GM19328 (cell line): ENCODE results near the gene TBC1D2B.
"Not testable (repeated sequence)": the region's sequence is repeated elsewhere in the genome, so short reads cannot be mapped to it uniquely, and the experiment has no call there.

Experiments used
- ATAC-seq: cut with Tn5 transposase; IDR thresholded peaks from one replicate; pipeline ENCODE4 v1.9.1; 2021; ENCODE audit warnings: mild to moderate bottlenecking, moderate library complexity; ENCODE audit not compliant: unreplicated experiment

TBC1D2B gene

DNA sequence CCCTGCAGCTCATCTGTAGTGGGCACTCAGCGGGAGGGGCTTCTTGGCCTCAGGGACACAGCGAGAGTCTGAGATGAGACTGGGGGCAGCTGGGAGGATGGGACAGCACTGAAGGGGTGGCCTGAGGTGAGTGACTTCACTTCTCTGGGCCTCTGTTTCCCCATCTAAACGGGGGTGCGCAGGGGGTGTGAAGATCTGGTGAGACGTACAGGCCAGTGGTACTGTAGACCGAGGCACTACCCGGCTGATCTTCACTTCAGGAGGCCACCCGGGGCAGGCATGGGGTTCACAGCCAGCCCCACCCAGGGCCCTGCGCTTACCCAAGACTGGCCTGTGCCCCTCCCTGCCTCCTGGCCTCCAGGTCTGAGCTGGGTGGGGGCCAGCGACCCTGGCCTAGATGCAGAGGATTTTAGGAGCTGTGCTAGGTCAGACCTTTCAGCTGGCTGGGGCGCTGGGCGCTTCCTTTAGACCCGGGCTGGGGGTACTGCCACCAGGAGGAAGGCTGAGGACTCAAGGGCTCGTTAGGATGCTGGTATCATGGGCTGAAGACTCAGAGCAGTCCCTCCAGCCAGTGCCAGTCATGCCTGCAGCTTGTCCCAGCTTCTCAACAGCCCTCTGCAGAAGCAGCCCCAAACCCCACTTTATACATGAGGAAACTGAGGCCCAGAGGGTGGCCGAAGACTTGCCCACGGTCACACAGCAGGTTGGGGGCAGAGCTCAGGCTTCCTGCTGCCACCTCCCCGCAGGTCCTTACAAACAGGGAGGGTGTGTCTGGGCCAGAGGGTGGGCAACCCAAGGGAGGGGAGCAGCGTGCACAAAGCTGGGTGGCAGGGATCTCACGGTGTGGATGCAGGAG lies 99.4 kb downstream of the TBC1D2B start:
- not testable (repeated sequence) for ATAC-seq

DNA sequence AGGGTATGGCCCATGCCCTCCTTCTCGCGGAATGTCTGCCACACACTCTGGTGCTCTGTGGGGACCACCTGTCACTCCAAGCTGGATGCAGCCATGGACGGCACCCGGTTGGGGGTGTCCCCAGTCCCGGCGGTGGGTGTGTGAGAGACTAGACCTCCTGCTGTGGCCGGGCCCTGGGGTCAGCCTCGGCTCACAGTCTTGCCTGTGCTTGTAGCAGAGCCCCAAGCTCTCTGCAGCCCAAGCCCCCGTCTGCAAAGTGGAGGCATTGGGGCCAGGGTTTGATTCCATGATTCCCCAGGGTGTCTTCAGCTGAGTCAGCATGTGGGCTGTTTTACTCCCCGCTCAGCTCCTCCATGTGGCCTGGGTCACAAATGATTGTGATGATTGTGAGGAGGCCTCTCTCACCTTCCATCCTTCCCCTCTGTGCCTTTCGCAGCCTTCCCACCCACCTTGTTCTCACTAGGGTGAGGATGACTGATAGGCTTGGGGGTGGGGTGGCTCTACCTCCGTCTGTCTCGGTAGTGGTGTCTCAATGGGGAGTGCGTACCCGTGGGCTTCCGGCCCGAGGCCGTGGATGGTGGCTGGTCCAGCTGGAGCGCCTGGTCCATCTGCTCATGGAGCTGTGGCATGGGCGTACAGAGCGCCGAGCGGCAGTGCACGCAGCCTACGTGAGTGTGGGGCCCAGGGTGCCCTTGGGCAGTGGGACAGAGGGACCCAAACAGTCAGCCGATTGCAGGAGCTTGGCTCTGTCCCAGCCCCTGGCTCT lies 100.6 kb downstream of the TBC1D2B start:
- ATAC-seq: not testable (repeated sequence)

DNA sequence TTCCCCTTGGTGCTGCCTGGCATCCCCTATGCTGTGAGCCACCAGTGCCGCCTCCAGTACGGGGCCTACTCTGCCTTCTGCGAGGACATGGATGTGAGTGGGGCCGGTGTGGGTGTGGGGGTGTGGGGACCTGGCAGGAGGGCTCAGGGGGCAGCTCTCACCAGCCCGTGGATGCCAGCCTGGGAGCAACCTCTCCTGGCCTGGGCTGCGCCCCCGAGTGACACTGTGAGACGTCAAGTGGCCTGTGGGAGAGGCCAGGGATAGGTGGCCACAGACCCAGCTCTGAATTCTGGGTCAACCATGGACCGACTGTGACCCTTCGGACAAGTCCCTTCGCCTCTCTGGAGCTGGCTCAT lies 101.4 kb downstream of the TBC1D2B start:
- ATAC-seq: not testable (repeated sequence)

DNA sequence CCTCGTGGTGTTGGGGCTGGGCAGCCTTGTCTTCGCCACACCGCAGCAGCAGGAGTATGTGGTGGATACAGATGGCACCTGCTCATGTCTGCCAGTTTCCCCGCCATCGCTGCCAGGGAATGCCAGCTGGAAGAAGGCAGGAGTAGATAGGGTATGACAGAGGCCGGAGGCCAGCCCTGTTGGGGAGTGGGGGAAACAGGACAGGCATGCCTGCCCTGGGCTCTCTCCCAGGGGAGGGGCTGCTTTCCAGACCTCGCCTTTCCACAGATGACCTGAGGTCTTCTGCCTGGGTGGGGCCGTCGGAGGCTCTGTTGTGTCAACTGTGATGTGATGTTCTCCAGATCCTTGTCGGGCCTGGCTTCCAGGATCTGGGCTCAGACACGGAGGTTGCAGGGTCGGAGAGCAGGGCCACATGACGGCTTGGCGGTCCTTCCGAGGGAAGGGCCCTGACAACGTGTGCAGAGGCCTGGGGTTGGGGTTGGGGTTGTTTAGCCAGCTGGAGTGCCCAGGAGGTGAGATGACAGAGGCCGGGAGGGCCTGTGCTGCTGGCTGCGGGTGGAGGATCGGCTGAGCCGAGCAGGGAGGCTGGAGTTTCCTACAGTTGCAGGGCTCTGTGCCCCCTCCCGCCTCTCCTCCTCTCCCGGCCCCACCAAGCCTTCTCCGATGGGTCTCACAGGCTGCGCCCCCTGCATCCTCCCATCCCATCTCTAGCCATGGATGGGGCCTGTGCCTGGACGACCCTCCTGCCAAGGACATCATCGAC lies 102.0 kb downstream of the TBC1D2B start:
- no peak for ATAC-seq

DNA sequence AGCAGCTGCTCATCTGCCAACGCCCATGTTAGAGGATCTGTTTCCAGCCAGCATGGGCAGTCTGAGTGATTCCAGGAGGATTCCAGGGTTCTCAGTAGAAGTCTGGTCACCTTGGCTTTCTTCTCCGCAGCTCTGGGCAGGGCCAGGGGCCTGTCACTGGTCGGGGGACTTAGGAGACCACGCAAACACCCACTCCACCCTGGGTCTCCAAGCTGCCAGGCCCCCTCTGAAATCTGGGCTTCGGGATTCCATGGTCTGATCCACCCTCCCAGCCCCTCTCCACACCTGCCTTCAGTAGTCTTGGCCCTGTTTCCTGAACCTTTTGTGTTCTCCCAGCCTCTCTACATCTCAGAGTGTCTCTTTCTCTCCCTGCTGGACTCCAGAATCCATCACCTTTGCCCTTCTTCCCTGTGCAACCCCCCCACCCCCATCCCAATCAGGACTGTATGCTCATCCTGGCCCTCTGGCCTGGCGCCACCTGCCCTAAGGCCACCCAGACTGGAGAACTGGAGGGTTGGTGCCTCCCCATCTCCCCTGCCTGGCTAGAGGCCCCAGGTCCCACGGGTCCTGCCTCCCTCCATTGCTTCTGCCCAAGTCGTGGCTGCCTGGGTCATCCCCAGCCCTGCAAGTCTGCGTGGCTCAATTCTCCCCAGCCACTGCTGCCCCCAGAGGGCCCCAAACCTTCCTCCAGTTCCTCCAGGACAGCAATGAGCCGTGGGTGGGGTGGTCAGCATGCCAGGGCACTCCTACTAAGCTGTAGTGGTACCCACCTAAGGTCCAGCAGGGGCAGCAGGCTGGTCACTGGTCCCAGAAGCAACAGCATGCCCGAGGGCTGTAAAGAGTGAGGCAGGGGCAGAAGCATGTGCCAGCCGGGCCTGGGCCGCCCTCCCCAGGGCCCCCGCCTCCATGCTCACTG lies 102.8 kb downstream of the TBC1D2B start:
- no peak for ATAC-seq

DNA sequence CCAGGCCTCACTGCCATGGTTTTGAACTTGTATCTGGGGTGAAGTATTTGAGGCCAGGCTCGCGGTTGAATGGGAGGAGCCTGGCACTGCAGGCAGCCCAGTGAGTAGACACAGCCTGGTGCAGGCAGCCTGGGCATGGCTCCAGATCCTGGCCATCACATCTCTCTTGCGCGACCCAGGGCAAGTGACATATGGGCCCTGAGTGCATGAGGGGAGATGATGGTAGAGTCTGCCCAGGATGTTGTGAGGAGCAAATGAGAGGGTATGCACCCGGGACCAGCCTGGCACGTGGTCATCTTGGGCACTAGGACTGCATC lies 103.5 kb downstream of the TBC1D2B start:
- no peak for ATAC-seq

DNA sequence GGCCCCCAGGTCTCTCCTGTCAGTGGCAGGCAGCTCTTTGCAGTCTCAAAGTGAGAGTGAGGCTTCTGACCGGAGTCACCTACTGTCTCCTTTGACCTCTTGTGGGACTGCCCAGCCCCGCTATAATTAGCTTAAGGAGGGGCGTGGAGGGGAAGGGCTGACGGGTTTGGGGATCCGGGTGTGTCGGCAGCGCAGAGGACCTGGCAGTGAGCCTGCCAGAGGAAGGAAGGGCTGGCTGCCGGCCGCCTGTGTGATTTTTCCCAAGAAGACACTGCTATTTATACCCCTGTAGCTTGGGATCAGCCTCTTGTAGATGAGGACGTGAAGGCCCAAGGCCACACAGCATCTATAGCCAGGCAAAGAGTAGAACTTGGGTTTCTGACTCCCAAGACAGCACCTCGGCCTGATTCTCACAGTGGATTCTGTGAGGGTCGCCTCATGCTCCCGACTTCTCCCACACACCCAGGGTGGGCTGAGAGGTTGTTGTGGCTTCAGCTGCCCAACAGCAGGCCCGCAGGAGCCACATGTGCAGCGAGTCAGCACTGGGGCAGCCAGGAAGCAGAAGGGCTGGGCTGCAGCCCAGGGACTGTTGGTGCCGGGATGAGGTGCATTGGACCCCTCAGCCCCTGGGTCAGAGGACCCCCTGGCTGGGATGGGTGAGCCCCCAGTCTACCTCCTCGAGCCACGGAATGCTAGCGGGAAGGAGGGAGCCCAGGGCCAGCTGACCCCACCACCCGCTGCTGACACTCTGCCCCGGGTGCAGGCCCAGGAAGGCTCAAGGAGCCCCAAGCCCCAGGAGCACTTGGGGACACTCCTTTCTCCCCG lies 104.0 kb downstream of the TBC1D2B start:
- ATAC-seq: not testable (repeated sequence)

DNA sequence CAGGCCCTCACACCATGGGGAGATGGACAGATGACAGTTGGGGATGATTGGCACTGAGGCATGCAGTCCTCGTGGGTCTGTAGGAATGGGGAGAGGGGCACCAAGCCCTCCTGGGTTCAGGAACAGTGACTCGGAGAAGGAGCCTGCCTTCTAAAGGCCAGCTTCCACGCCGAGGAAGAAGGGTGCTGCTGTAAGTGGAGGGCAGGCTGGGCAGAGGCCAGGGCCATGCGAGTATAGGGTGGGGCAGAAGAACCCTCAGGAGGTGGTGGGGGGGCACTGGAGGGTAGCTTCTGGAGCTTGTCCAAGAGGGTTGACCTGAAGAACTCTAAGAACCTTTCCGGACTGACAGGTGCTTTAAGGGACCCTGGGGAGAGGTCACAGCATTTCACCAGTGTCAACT lies 104.8 kb downstream of the TBC1D2B start:
- not testable (repeated sequence) for ATAC-seq

DNA sequence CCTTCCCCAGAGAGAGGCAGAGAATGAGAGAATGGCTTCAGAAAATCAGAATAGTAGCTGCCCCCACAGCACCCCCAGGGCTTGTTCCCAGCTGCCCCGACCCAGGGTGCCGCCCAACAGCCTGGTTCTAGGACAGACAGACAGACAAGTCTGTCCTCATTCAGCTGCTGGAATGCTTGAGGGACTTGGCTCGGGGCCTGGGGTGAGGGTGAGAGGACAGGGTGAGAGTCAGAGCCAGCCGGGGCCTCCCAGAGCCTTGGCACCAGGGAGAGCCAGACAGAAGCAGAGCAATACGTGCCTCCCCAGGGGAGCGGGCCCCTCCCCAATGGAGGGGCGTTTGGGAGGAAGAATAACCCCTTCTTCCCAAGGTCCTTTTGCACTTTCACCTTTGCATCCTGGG lies 105.6 kb downstream of the TBC1D2B start:
- not testable (repeated sequence) for ATAC-seq

DNA sequence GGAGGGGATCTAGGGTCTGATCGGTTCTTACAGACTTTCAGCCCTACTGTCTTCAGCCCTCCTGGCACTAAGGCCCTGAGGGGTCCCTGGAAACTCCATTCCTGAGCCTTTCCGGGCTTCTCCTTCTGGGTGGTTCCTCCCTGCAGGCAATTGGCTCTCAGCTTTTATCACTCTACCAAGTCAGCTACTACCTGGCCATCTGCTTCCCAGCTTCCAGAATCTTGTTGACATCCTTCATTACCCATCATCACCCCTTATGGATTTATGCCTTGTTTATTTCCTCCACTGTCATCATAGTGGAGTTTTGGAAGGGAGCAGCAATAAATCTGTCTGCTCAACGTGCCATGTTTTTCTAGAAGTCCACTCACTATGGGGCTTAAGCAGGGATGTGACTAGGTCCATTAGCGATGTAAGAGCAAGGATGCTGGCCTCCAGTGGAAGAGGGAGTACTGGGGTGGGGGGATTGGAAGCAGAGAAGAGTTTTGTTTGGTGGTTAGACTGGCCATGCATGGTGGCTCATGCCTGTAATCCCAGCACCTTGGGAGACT lies 106.6 kb downstream of the TBC1D2B start:
- not testable (repeated sequence) for ATAC-seq

DNA sequence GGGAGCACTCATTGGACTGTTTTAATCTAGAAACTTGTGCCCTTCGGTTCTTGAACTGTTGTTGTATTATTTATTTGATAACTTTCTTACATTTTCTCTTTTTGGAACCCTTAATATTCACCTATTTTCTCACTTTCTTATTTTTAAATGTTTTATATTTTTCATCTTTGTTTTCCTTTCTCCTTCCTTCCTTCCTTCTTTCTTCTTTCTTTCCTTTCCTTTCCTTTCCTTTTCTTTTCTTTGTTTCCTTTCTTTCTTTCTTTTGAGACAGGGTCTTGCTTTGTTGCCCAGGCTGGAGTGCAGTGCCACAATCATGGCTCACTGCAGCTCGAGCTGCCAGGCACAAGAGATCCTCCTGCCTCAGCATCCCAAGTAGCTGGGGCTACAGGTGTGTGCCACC lies 108.5 kb downstream of the TBC1D2B start:
- no peak for ATAC-seq

DNA sequence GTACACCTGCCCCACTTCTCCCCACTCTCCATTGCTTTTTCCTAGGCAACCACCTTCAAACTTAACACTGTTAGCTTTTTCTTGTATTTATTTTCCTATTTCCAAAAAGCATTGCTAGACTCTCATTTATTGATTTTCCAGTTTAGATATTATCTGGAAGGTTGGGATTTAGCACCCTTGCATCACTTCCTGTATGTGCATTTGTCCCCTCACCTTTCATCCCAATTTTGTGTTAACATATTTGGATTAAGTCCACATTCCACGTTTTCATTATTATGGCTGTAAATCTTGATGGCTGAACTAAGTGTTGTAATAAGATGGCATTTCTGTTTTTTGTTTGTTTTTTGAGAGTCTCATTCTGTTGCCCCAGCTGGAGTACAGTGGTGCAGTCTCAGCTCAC lies 109.7 kb downstream of the TBC1D2B start:
- no peak for ATAC-seq

DNA sequence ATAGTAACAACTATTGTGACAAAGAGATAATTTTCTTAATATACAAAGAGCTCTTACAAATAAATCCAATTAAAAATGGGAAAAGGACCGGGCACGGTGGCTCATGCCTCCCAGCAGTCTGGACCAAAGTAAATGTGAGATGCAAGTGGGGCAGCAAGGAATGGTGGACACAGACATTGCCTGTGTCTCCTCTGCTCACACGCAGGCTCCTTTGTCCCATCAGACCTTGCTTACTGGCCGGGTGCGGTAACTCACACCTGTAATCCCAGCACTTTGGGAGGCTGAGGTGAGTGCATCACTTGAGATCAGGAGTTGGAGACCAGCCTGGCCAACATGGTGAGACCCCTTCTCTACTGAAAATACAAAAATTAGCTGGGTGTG lies 110.3 kb downstream of the TBC1D2B start:
- not testable (repeated sequence) for ATAC-seq

DNA sequence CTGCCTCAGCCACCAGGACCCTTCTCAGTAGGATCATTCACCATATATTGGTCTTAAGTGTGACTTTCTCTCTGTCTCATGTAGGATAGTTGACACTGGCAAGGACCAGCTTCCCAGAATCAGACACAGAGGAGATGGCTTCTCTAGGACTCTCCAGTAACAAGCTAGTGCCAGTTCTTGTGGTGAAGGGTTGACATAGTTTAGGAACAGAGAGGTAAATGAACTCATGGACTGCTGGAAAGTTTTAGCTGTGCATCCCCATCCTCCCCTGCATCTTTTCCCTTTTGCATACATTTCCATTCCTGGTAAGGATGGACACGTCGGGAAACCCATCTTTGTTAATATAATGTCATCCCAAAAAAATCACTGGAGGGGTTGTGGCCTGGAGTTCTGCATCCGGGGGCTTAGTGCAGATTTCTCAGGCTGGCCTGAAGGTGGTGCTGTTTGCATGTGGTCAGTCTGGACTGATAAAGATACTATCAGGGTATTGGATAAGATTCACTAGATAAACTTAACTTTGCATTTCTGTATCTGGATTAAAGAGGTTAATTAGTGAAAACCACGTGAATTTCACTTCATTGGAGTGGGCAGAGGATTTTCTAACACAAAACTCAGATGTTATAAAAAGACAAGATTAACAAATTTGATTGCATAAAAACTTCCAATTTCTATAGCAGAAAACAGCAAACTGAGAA lies 110.8 kb downstream of the TBC1D2B start:
- ATAC-seq: no peak

DNA sequence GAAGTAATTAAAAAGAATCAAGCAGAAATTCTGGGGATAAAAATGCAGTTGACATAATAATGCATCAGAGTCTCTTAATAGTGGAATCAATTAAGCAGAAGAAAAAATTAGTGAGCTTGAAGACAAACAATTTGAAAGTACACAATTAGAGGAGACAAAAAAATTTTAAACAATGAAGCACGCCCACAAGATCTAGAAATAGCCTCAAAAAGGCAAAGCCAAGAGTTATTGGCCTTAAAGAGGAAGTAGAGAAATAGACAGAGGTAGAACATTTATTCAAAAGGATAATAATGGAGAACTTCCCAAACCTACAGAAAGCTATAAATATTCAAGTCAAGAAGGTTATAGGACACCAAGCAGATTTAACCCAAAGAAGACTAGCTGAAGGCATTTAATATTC lies 113.3 kb downstream of the TBC1D2B start:
- no peak for ATAC-seq

DNA sequence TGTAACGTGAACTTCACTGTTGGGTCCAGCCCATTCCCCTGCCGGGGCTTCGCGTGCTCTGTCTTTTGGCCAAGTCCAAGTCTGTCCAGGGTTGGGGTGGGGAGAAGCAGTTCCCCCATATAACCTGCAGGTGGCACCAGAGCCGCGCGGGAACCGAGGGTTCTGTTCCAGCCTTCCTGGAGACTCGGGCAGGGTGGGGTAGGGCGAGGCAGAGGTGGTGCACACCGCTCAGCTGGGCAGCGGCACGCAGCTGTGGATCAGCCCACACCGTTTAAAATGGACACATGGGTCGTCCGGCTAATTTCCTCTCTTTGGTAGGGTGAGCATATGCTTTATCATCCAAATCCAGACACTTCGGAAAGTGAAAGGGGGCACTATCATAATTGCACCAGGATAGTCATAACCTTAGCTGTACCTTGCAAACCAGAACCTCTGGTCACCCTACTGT lies 118.1 kb downstream of the TBC1D2B start:
- ATAC-seq: no peak

DNA sequence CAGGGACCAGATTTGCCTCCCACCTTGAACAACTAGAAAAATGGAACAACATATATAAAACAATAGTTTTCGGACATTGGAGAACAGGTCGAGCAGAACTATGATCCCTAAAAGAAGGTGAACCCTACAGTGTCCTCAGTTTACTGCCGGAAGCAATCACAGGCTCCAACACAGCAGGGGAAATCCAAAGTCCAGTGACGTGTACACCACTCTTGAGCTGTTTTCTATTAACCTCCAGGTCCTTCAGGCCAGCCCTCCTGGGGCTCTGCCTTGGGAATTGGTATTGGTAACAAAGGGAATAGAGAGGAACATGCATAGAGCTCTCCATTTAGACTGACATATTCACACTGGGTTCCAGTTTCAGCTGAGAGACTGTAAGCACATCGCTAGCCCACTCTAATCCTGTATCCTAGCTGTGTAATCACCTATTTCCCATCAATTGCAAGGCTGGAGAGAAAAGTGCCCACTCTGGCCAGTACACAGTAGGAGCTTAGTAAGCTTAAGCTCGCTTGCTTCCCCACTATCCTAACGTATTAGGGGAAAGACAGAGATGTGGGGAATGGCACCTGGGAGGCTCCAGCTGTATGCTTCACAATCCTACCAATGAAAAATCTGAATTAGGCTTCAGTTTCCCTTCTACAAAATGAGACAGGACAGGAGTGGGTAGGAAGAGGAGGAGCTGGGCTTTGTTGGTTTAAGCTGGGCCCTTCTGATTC lies 118.6 kb downstream of the TBC1D2B start:
- not testable (repeated sequence) for ATAC-seq

DNA sequence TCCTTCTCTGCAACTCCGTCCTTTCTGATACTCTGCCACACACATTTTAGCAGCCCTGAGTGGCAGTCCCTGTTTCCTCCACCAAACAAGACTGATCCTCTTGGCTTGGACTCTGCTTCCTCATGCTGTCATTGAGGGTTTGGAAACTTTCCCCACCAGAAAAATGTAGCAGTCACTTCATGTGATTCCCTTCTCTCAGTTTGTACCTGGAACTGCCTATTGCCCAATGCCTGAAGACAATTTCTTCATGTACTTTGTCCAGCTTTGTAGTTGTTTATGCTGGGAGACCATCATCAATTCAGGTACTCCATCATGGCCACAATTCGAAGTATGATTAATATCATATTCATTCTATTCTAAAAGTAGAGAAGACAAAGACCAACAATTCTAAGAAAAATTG lies 119.5 kb downstream of the TBC1D2B start:
- ATAC-seq: not testable (repeated sequence)
